Measurements from ENCODE around the gene NCOA6.

Gene NCOA6

DNA sequence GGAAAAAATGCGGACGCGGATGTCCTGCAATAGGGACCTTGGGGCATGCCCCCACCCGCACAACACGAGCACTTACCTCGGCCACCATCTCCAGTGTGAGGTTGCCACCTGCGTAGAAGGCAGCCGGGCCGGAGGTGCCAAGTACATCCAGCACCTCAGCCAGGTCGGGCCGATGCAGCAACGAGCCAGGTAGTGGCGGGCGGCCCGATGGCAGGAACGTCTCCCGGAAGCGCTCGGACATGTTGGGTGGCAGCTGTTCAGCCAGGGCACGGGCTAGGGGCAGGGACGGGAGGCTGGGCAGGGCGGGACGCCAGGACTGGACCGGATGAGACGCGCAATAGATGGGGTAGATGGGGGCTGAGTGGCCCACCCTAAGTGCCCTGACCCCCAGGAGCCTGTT is 33.9 kb upstream of the NCOA6 start:
- no CpG with 5 or more reads among the region's 26 CpGs for WGBS, 2 donors (ENCODE audit: extremely low coverage in 2 of 2, insufficient read length in 2 of 2, insufficient replicate concordance in 1 of 2)

DNA sequence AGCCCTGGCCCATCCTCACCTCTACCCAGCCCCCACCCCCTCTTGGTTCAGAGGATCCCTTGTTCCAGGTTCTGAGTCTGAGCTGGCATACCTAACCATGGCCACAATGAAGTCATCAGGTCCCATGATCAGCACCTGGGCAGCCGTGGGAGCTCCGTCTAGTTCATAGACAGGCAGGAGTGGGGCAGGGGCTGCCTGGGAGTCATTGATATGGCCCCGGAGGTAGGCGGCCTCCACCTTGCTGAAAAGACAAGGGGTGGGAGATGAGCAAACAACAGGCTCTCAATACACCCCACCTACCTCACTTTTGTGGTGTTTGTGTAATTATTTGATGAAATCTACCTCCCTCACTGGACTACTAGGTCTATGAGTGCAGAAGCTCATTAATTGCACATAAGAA is 26.8 kb upstream of the NCOA6 start:
- no peak overlapping the region for H2BK5ac ChIP-seq (ENCODE audit: low read length)
- no peak overlapping the region for H3K9ac ChIP-seq (ENCODE audit: low read depth, low read length, poor library complexity)
- no peak overlapping the region for H4K8ac ChIP-seq (ENCODE audit: low read depth, low read length)
- DNase-seq (ENCODE audit: low spot score), result no peak
- H2AK5ac ChIP-seq (ENCODE audit: low read depth, low read length), result no peak overlapping the region
- WGBS, 2 donors (ENCODE audit: extremely low coverage in 2 of 2, insufficient read length in 2 of 2, insufficient replicate concordance in 1 of 2), result no CpG with 5 or more reads among the region's 4 CpGs
- no peaks in the 10 kb centered on the region for H3K9me3 ChIP-seq (replicated peaks in 1 of 2; ENCODE audit: control insufficient read depth in 2 of 2, insufficient read depth in 1 of 2, low read depth in 1 of 2, low read length in 2 of 2)
- H3K36me3 ChIP-seq (replicated peaks in 1 of 2; ENCODE audit: control insufficient read depth in 2 of 2, insufficient read depth in 2 of 2, low read length in 2 of 2), result peaks cover 37 to 85% of the 10 kb centered on the region in 2 donors
- no peaks in the 10 kb centered on the region for H3K4me1 ChIP-seq (ENCODE audit: control insufficient read depth in 2 of 2, insufficient read depth in 1 of 2, low read depth in 1 of 2, low read length in 2 of 2)
- no peaks in the 10 kb centered on the region for H3K79me1 ChIP-seq (ENCODE audit: low read depth, low read length)
- no peaks in the 10 kb centered on the region for H3K27me3 ChIP-seq (ENCODE audit: control insufficient read depth in 3 of 3, insufficient read depth in 3 of 3, low read depth in 1 of 3, low read length in 3 of 3)
- no peak overlapping the region for H4K91ac ChIP-seq (ENCODE audit: low read depth, low read length, poor library complexity)
- H2BK15ac ChIP-seq (ENCODE audit: low read length), result no peak overlapping the region
- no peak overlapping the region for H3K4me2 ChIP-seq (ENCODE audit: insufficient read depth, low read length, poor library complexity, severe bottlenecking)
- no peak overlapping the region for H3K18ac ChIP-seq (ENCODE audit: low read length)
- no peak overlapping the region for H3K23ac ChIP-seq (ENCODE audit: low read depth, low read length, poor library complexity)
- H2BK12ac ChIP-seq (ENCODE audit: low read length), result no peak overlapping the region
- no peak overlapping the region for H2AFZ ChIP-seq (ENCODE audit: low read length)
- no peak overlapping the region for H2BK120ac ChIP-seq (ENCODE audit: low read depth, low read length)
- no peak overlapping the region for H3K4ac ChIP-seq (ENCODE audit: low read length)
- H3K27ac ChIP-seq (replicated peaks; ENCODE audit: low read length), result no peak overlapping the region
- H3K14ac ChIP-seq (ENCODE audit: low read length), result no peak overlapping the region
- no peak overlapping the region for H3K4me3 ChIP-seq (ENCODE audit: low read length in 2 of 2)

More for the DNA sequence above, 33.9 kb upstream of the NCOA6 start:
- Histone ChIP-seq H4K91ac (ENCODE audit: low read depth, low read length, poor library complexity) (no peak overlapping the region), H2BK15ac (ENCODE audit: low read length) (no peak overlapping the region), H3K79me1 (ENCODE audit: low read depth, low read length) (peaks cover 2% of the 10 kb centered on the region), H3K4ac (ENCODE audit: low read length) (no peak overlapping the region), H3K27me3 (ENCODE audit: control insufficient read depth in 3 of 3, insufficient read depth in 3 of 3, low read depth in 1 of 3, low read length in 3 of 3) (no peaks in the 10 kb centered on the region), H2BK120ac (ENCODE audit: low read depth, low read length) (no peak overlapping the region), H2AK5ac (ENCODE audit: low read depth, low read length) (no peak overlapping the region), H4K8ac (ENCODE audit: low read depth, low read length) (no peak overlapping the region), H3K9ac (ENCODE audit: low read depth, low read length, poor library complexity) (no peak overlapping the region), H3K4me2 (ENCODE audit: insufficient read depth, low read length, poor library complexity, severe bottlenecking) (no peak overlapping the region), H3K36me3 (replicated peaks in 1 of 2; ENCODE audit: control insufficient read depth in 2 of 2, insufficient read depth in 2 of 2, low read length in 2 of 2) (peaks cover 37 to 92% of the 10 kb centered on the region in 2 donors), H2AFZ (ENCODE audit: low read length) (no peak overlapping the region), H3K4me1 (ENCODE audit: control insufficient read depth in 2 of 2, insufficient read depth in 1 of 2, low read depth in 1 of 2, low read length in 2 of 2) (peaks cover 0 to 2% of the 10 kb centered on the region in 2 donors), H2BK12ac (ENCODE audit: low read length) (no peak overlapping the region), H3K27ac (replicated peaks; ENCODE audit: low read length) (no peak overlapping the region), H3K9me3 (replicated peaks in 1 of 2; ENCODE audit: control insufficient read depth in 2 of 2, insufficient read depth in 1 of 2, low read depth in 1 of 2, low read length in 2 of 2) (no peaks in the 10 kb centered on the region), H3K18ac (ENCODE audit: low read length) (no peak overlapping the region), H3K4me3 (ENCODE audit: low read length in 2 of 2) (no peak overlapping the region), H3K14ac (ENCODE audit: low read length) (no peak overlapping the region), H2BK5ac (ENCODE audit: low read length) (no peak overlapping the region), H3K23ac (ENCODE audit: low read depth, low read length, poor library complexity) (no peak overlapping the region)
- no peak for DNase-seq (ENCODE audit: low spot score)

DNA sequence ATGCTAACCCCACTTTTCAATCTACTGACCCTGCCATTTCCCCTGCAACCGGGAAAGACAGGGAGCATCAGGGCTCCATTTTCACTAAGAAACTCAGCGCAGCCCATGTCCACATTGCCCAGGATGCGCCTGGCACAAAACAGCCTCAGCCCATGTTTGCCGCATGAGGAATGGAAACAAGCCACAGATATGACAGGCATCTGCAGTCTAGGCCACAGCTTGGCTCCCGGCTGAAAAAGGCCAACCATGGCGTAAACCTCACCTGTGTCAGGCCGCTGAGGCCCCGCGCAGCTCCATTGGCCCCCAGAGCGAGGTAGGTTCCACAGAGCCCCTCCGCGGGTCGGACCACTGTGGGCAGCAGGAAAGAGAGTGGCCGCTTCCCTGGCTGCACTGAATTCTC is 25.5 kb upstream of the NCOA6 start:
- Histone ChIP-seq H3K9ac (ENCODE audit: low read depth, low read length, poor library complexity) (no peak overlapping the region), H3K4me2 (ENCODE audit: insufficient read depth, low read length, poor library complexity, severe bottlenecking) (no peak overlapping the region), H2BK15ac (ENCODE audit: low read length) (no peak overlapping the region), H2BK5ac (ENCODE audit: low read length) (no peak overlapping the region), H2AK5ac (ENCODE audit: low read depth, low read length) (no peak overlapping the region), H2BK120ac (ENCODE audit: low read depth, low read length) (no peak overlapping the region), H2BK12ac (ENCODE audit: low read length) (no peak overlapping the region), H3K27me3 (ENCODE audit: control insufficient read depth in 3 of 3, insufficient read depth in 3 of 3, low read depth in 1 of 3, low read length in 3 of 3) (no peaks in the 10 kb centered on the region), H3K27ac (replicated peaks; ENCODE audit: low read length) (no peak overlapping the region), H3K79me1 (ENCODE audit: low read depth, low read length) (no peaks in the 10 kb centered on the region), H3K9me3 (replicated peaks in 1 of 2; ENCODE audit: control insufficient read depth in 2 of 2, insufficient read depth in 1 of 2, low read depth in 1 of 2, low read length in 2 of 2) (no peaks in the 10 kb centered on the region), H3K18ac (ENCODE audit: low read length) (no peak overlapping the region), H2AFZ (ENCODE audit: low read length) (no peak overlapping the region), H3K23ac (ENCODE audit: low read depth, low read length, poor library complexity) (no peak overlapping the region), H4K8ac (ENCODE audit: low read depth, low read length) (no peak overlapping the region), H3K36me3 (replicated peaks in 1 of 2; ENCODE audit: control insufficient read depth in 2 of 2, insufficient read depth in 2 of 2, low read length in 2 of 2) (peaks cover 32 to 81% of the 10 kb centered on the region in 2 donors), H3K14ac (ENCODE audit: low read length) (no peak overlapping the region), H4K91ac (ENCODE audit: low read depth, low read length, poor library complexity) (no peak overlapping the region), H3K4ac (ENCODE audit: low read length) (no peak overlapping the region), H3K4me1 (ENCODE audit: control insufficient read depth in 2 of 2, insufficient read depth in 1 of 2, low read depth in 1 of 2, low read length in 2 of 2) (no peaks in the 10 kb centered on the region), H3K4me3 (ENCODE audit: low read length in 2 of 2) (no peak overlapping the region)
- WGBS, 2 donors (ENCODE audit: extremely low coverage in 2 of 2, insufficient read length in 2 of 2, insufficient replicate concordance in 1 of 2), result no CpG with 5 or more reads among the region's 14 CpGs
- no peak for DNase-seq (ENCODE audit: low spot score)

DNA sequence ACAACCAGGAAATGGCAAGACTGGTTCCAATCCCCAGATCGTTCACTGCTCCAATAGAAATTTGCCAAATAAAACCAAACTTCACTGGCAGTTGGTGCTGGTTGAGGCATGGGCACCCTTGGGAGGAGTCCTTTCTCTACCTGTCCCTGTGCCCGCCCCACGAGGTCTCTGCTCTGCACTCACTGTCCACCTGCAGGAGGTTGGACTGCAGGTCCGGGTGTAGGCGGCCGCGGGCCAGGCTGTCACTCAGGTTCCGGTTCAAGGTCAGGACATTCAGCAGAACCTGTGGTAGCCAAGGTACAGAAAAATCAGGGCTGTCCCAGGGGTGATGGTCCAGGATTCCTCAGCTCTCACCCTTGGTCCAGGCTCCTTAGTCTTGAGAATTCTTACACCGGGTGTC is 24.3 kb upstream of the NCOA6 start:
- Histone ChIP-seq H4K8ac (ENCODE audit: low read depth, low read length) (no peak overlapping the region), H2BK5ac (ENCODE audit: low read length) (no peak overlapping the region)
- WGBS, 2 donors (ENCODE audit: extremely low coverage in 2 of 2, insufficient read length in 2 of 2, insufficient replicate concordance in 1 of 2), result no CpG with 5 or more reads among the region's 9 CpGs

More for the DNA sequence above, 24.3 kb upstream of the NCOA6 start:
- Histone ChIP-seq H2AK5ac (ENCODE audit: low read depth, low read length) (no peak overlapping the region), H2AFZ (ENCODE audit: low read length) (no peak overlapping the region), H3K27ac (replicated peaks; ENCODE audit: low read length) (no peak overlapping the region), H3K14ac (ENCODE audit: low read length) (no peak overlapping the region), H3K4me2 (ENCODE audit: insufficient read depth, low read length, poor library complexity, severe bottlenecking) (no peak overlapping the region), H2BK12ac (ENCODE audit: low read length) (no peak overlapping the region), H3K9me3 (replicated peaks in 1 of 2; ENCODE audit: control insufficient read depth in 2 of 2, insufficient read depth in 1 of 2, low read depth in 1 of 2, low read length in 2 of 2) (no peaks in the 10 kb centered on the region), H3K9ac (ENCODE audit: low read depth, low read length, poor library complexity) (no peak overlapping the region), H3K27me3 (ENCODE audit: control insufficient read depth in 3 of 3, insufficient read depth in 3 of 3, low read depth in 1 of 3, low read length in 3 of 3) (no peaks in the 10 kb centered on the region), H2BK15ac (ENCODE audit: low read length) (no peak overlapping the region), H3K36me3 (replicated peaks in 1 of 2; ENCODE audit: control insufficient read depth in 2 of 2, insufficient read depth in 2 of 2, low read length in 2 of 2) (peaks cover 27 to 76% of the 10 kb centered on the region in 2 donors), H2BK120ac (ENCODE audit: low read depth, low read length) (no peak overlapping the region), H3K4ac (ENCODE audit: low read length) (no peak overlapping the region), H3K18ac (ENCODE audit: low read length) (no peak overlapping the region), H4K91ac (ENCODE audit: low read depth, low read length, poor library complexity) (no peak overlapping the region), H3K4me3 (ENCODE audit: low read length in 2 of 2) (no peak overlapping the region), H3K23ac (ENCODE audit: low read depth, low read length, poor library complexity) (no peak overlapping the region), H3K4me1 (ENCODE audit: control insufficient read depth in 2 of 2, insufficient read depth in 1 of 2, low read depth in 1 of 2, low read length in 2 of 2) (no peaks in the 10 kb centered on the region), H3K79me1 (ENCODE audit: low read depth, low read length) (no peaks in the 10 kb centered on the region)
- DNase-seq (ENCODE audit: low spot score), result no peak
